ENCODE measurements around the gene NOP9.

Gene NOP9

DNA sequence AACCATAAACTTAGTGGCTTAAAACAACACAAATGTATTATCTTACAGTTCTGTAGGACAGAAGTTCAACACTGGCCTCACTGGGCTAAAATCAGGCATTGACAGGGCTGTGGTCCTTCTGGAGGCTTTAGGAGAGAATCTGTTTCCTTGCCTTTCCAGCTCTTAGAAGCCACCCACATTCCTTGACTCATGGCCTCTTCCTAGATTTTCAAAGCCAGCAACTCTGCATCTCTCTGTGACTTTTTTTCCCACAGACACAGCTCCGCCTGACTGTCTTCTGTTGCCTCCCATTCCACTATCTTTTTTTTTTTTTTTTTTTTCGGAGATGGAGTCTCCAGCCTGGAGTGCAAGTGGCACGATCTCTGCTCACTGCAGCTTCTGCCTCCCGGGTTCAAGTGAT lies 56.6 kb downstream of the NOP9 start:
- DNase-seq = no peak

Data from NCI-H2107 (cell line).